Measurements from ENCODE around the gene PSMB10.

DNA sequence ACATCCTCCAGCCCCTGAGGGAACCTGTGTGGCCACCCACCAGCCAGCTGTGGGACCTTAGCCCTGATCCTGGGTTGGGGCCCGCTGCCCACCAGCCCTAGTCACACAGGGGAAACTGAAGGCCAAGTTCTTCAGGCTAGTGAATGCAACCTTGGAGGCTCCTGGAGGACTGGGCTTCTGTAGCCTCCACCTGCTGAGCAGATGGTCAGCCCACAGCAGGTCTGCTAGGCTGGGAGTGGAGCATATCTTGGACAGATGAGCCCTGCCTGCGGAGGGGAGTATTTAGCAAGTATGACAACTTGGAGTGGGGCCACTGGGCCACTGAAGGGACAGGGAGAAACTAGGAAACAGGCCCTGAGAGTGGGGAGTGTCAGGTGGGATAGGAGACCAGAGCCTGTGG, 39.6 kb upstream of the PSMB10 start:
- TF ChIP-seq, protein P1, sequence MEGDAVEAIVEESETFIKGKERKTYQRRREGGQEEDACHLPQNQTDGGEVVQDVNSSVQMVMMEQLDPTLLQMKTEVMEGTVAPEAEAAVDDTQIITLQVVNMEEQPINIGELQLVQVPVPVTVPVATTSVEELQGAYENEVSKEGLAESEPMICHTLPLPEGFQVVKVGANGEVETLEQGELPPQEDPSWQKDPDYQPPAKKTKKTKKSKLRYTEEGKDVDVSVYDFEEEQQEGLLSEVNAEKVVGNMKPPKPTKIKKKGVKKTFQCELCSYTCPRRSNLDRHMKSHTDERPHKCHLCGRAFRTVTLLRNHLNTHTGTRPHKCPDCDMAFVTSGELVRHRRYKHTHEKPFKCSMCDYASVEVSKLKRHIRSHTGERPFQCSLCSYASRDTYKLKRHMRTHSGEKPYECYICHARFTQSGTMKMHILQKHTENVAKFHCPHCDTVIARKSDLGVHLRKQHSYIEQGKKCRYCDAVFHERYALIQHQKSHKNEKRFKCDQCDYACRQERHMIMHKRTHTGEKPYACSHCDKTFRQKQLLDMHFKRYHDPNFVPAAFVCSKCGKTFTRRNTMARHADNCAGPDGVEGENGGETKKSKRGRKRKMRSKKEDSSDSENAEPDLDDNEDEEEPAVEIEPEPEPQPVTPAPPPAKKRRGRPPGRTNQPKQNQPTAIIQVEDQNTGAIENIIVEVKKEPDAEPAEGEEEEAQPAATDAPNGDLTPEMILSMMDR (conservative IDR thresholded peaks at IDR 0.05): no peak
- TF ChIP-seq EZH2 (IDR thresholded peaks at IDR 0.05; ENCODE audit: low read depth): no peak

All from PC-9 (cell line).